Midbrain (tissue), 1 donor: ENCODE results near the gene PIP4P1.
"Not testable (repeated sequence)": the region's sequence is repeated elsewhere in the genome, so short reads cannot be mapped to it uniquely, and the experiment has no call there.

Experiments used
- DNase-seq: peaks from one replicate; lab custom pipeline; 2025; lab: John Stamatoyannopoulos, UW

The PIP4P1 gene

GRCh38 chr14:20461225-20462141 lies at the start of gene PIP4P1:
Gene PIP4P1, minus strand, starts transcription at chr14:20461434. Its CDS starts 109 bp downstream, at chr14:20461325.
- peak; percentile 100 for DNase-seq

DNA sequence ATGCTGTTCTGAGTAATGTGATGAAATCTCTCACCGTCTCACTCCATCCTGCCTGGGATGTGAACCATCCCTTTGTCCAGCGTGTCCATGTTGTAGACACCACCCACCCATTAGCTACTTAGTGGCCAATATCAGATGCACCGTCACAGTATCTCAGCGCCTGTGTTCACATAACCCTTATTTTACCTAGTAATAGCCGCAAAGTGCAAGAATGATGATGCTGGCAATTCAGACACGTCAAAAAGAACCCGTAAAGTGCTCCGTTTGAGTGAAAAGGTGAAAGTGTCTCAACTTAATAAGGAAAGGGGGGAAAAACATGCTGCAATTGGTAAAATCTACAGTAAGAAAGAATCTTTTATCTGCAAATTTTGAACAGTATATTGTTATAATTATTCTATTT lies 47.1 kb upstream of the PIP4P1 start:
- no peak for DNase-seq

GRCh38 chr14:20507537-20507936 lies 46.3 kb upstream of the PIP4P1 start:
- not testable (repeated sequence) for DNase-seq

DNA sequence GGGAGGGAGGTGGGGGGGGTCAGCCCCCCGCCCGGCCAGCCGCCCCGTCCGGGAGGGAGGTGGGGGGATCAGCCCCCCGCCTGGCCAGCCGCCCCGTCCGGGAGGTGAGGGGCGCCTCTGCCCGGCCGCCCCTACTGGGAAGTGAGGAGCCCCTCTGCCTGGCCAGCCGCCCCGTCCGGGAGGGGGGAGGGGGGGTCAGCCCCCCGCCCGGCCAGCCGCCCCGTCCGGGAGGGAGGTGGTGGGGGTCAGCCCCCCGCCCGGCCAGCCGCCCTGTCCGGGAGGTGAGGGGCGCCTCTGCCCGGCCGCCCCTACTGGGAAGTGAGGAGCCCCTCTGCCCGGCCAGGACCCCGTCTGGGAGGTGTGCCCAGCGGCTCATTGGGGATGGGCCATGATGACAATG lies 45.5 kb upstream of the PIP4P1 start:
- not testable (repeated sequence) for DNase-seq

DNA sequence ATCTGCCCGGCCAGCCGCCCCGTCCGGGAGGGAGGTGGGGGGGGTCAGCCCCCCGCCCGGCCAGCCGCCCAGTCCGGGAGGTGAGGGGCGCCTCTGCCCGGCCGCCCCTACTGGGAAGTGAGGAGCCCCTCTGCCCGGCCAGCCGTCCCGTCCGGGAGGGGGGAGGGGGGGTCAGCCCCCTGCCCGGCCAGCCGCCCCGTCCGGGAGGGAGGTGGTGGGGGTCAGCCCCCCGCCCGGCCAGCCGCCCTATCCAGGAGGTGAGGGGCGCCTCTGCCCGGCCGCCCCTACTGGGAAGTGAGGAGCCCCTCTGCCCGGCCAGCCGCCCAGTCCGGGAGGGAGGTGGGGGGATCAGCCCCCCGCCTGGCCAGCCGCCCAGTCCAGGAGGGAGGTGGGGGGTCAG lies 45.0 kb upstream of the PIP4P1 start:
- not testable (repeated sequence) for DNase-seq

DNA sequence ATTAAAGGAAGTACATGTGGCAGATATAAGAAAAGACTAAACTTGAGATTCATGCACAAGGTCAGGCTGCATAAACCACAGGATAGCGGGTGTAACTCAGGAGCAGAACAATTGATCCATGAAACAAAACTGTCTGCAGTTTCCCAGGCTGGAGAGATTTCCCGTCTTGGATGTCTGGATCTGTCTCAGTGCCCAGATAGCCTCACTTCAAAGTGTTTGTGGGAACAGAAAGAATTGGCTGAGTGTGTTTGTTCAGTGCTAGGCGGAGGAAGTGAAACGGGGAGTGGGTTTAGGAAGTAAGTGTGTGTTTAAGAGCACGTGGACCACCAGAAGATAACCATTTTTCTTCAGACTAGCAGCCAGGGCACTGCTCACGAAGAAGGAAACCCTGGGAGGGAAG lies 42.7 kb upstream of the PIP4P1 start:
- DNase-seq: peak; percentile 12

GRCh38 chr14:20501346-20501745 lies 40.1 kb upstream of the PIP4P1 start:
- no peak for DNase-seq

GRCh38 chr14:20499881-20500280 lies 38.6 kb upstream of the PIP4P1 start:
- DNase-seq: no peak

DNA sequence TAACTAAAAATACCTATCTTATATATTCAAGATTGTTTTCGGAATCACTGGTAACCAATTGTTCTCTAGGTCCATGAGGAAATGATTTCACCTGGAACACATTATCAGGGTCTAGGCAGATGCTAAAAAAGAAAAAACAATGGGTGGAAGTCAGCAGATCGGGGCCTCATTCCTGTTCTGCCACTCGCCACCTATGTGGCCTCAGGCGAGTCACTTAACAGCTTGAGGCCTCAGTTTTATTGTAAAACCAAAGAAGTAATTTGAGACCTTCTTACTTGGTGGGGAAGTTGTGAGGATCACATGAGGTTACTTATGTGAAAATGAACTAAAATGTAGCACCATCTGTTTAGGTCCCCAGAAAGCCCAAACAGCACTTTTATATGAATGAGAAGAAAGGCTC lies 37.9 kb upstream of the PIP4P1 start:
- no peak for DNase-seq

GRCh38 chr14:20498622-20499021 lies 37.4 kb upstream of the PIP4P1 start:
- no peak for DNase-seq

GRCh38 chr14:20494935-20495766 lies 33.9 kb upstream of the PIP4P1 start:
- no peak for DNase-seq

- DNase-seq: peak; percentile 2
Measured at GRCh38 chr14:20493634-20494033, 32.4 kb upstream of the PIP4P1 start.

DNA sequence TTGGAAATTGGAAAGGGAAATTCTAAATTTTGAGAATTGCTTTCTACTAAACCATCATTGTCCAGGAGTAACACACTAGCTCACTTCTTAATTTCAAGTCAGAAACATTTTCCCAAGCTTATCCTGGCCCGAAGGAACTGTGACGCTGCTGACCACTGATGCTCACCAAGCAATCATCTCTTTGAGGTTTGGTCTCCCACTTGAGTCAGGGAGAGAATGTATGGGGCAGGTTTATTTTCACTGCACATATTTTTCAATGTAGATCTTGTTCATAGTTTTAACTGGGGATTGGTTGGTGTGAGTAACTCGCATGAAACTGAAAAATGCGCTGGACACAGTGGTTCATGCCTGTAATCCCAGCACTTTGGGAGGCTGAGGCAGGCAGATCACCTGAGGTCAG lies 31.3 kb upstream of the PIP4P1 start:
- no peak for DNase-seq

GRCh38 chr14:20490563-20490962 lies 29.3 kb upstream of the PIP4P1 start:
- no peak for DNase-seq

- no peak for DNase-seq
Measured at GRCh38 chr14:20489093-20489994, 28.1 kb upstream of the PIP4P1 start.

GRCh38 chr14:20487396-20487725 lies 26.1 kb upstream of the PIP4P1 start:
- no peak for DNase-seq

- no peak for DNase-seq
Measured at GRCh38 chr14:20486684-20487395, 25.6 kb upstream of the PIP4P1 start.

DNA sequence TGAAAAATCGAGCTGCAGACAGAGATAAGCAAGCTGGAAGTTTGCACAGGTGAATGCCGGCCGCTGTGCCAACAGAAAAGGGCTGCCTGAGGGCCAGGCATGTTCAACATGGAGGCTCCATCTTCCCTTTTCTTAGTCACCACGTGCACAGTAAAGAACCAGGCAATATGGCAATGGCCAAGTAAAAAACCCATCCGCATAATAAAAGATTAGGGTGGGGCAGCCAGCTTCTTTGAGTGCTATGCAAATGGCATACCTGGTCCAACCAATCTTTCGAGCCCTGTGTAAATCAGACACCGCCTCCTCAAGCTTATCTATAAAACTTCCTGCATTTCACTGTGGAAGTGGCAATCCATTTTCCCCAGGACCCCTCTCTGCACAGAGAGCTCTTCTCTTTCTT lies 24.7 kb upstream of the PIP4P1 start:
- DNase-seq: no peak

- DNase-seq: no peak
Measured at GRCh38 chr14:20482382-20482781, 21.1 kb upstream of the PIP4P1 start.

DNA sequence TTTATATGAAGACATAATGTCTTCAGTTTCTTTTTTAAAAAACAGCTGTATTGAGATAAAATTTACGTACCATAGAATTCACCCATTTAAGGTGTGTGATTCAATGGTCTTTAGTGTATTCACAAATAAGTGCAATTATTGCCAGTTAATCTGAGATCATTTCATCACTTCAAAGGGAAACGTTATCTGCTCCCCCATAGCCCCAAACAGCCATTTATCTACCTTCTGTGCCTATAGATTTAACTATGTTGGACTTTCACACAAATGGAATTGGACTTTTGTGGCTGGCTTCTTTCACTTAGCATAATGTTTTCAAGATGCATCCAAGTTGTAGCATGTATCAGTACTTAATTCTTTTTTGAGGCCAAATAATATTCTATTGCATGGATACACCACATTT lies 17.7 kb upstream of the PIP4P1 start:
- no peak for DNase-seq

DNA sequence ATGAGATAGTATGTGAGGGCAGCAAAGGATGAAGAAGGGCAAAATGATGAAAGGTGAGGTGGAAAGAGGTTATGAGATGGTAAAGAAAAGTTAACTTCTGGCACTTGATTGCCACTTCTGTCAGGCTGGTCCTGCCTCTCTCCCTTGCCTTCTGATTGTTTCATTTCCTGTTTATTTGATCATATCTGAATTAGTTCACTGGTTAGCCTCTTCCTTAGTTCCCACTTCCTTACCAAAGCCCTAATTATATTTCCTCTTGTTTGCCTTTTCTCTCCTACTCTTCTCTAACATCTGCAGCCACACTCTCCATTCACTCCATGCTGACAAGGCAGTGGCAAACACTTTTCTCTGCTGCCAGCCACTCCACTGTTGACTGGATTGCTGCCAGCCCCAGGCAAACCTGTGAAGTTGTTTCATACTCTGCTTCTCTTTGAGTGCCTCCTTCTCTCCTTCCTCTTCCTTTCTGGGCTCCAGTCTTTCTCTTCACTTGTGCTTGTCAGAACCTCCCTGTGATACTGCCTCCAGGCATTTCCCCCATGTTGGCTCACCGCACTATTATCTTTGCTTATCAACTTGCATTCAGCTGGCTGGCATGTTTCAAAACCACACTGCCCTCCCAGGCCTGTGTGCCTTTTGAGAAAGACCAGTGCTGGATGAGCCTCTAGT lies 16.1 kb upstream of the PIP4P1 start:
- peak; percentile 11 for DNase-seq
